Right lobe of liver (tissue), 6 donors: ENCODE results near the gene TSNAX. TPM values are rescaled to one million over a fixed set of nuclear protein-coding genes. Genes with fewer than 3 reads are reported as not detected.

Experiments
- ATAC-seq, 4 donors: fragments of 200-7000 bp; cut with Tn5 transposase; one replicate each; pipeline ENCODE4 v1.9.1; 2020; ENCODE audit warnings: mild to moderate bottlenecking in 4 of 4, moderate library complexity in 4 of 4
- DNase-seq, 3 donors: peaks; one replicate each; pipeline ENCODE4 v3.0.0-alpha.2; 2020
- H3K27ac ChIP-seq, 3 donors: fragments of 200-600 bp; one replicate each; pipeline ENCODE4 v1.8.0; 2022
- H3K27me3 ChIP-seq, 2 donors: fragments of 200-600 bp; one replicate each; pipeline ENCODE4 v1.8.0; 2022
- H3K36me3 ChIP-seq, 4 donors: fragments of 200-600 bp; sonication (generic) in 1 of 4; one replicate each; pipeline versions ENCODE4 v1.5.1 to v1.8.0; 2017 to 2022; ENCODE audit warnings: control low read depth in 1 of 4
- H3K4me1 ChIP-seq, 4 donors: fragments of 200-600 bp; sonication (generic) in 1 of 4; one replicate each; pipeline versions ENCODE4 v1.5.1 to v1.8.0; 2017 to 2022; ENCODE audit warnings: control low read depth in 1 of 4
- H3K4me3 ChIP-seq, 3 donors: fragments of 200-600 bp; one replicate each; pipeline ENCODE4 v1.8.0; 2022
- H3K9me3 ChIP-seq, 4 donors: fragments of 200-600 bp; sonication (generic) in 1 of 4; one replicate each; pipeline versions ENCODE4 v1.5.1 to v1.8.0; 2017 to 2022; ENCODE audit warnings: control low read depth in 1 of 4
- POLR2A ChIP-seq: fragments of 450-650 bp; IDR thresholded peaks from one replicate; pipeline ENCODE4 v1.6.1; 2017; ENCODE audit warnings: antibody characterized with exemption, mild to moderate bottlenecking
- WGBS: methylation state at CpG from one replicate; pipeline ENCODE4 v1.1.6; 2018; ENCODE audit warnings: low coverage, low lambda C conversion rate; ENCODE audit not compliant: insufficient coverage; ENCODE audit errors: missing lambda C conversion rate; 5-methylcytosine and 5-hydroxymethylcytosine counted together
- intact Hi-C, 2 donors: fragments of 100-400 bp; cut with DNase I; formaldehyde crosslinking; loops; one replicate each; pipeline versions ENCODE4 v1.11.2 to v1.14.1; 2022
- total RNA-seq, 6 experiments: library from RNA; depleted of rRNA in 2 of 6; stranded (reverse); fragments of >200 nt in 2 of 6; fragmentation: NEBNext Ultra II Directional in 3 of 6; extraction: Animal tissue kit (Norgen Biotek cat#: 25700) in 3 of 6; gene quantifications; one replicate each; pipeline versions ENCODE4 v1.1.0 to v1.2.4, GENCODE V29; 2016 to 2023
- TF ChIP-seq, protein P1 (sequence below), 4 donors: fragments of 200-600 bp in 3 of 4; fragments of 450-650 bp in 1 of 4; IDR thresholded peaks; one replicate each; pipeline versions ENCODE4 v1.5.1 to v1.8.0; 2016 to 2022; ENCODE audit warnings: antibody characterized with exemption in 4 of 4, mild to moderate bottlenecking in 2 of 4
- donor health status: DM: no; HTN: yes; CAD: no.
- donor health status: DM: no; HTN: no; CAD: no.
- donor health status: DM: no; HTN: no; CAD: no.
- donor health status: DM: no; HTN: yes; CAD: no.
- donor health status: DM: no; HTN: yes; CAD: no.

Gene TSNAX
- total RNA-seq, 6 experiments from 2014 or later = 11.5 to 18.6 (median 13.6) TPM

DNA sequence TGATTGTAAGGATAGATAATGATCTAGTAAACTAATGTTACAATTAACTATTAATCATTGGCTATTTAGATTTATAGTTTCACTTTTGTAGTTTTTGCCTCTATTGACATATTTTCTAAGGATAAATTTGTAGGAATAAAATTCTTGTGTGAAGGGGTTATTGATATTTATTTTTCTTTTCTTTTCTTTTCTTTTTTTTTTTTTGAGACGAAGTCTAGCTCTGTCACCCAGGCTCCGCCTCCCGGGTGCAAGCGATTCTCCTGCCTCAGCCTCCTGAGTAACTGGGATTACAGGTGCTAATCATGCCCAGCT is 74.2 kb downstream of the TSNAX start:
- intact Hi-C loops = no loop called here

DNA sequence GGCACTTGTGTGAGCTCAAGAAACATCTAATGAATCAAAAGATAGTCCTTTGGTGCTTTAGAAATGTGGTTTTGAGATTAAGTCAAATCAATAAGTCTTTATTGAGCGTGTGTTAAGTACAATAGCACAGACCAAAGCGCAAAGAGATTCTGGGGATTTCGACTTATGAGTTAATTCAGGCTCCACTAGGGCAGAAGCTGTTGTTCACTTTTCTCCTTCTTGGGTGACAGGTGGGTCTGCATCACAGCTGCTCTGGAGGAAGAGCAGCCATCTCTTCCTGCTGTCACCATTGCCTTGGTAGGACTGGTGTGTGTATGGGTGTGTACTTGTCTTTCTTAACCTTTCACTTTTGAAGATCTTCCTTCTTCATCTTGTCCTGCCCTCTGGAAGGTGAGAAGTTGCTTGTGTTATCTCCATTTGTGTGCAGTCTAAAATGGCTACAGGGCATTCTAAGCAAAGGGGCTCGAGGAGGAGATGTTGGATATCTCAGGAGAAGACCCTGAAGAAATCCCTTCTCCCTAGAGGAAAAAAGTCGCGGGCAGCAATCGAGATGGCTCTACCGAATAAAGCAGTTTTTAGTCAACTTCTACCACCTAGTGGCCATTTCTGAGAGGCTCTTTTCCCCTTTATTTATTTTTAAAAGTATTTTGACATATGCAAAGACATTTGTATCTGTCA is 75.3 kb downstream of the TSNAX start:
- TF ChIP-seq, protein P1, sequence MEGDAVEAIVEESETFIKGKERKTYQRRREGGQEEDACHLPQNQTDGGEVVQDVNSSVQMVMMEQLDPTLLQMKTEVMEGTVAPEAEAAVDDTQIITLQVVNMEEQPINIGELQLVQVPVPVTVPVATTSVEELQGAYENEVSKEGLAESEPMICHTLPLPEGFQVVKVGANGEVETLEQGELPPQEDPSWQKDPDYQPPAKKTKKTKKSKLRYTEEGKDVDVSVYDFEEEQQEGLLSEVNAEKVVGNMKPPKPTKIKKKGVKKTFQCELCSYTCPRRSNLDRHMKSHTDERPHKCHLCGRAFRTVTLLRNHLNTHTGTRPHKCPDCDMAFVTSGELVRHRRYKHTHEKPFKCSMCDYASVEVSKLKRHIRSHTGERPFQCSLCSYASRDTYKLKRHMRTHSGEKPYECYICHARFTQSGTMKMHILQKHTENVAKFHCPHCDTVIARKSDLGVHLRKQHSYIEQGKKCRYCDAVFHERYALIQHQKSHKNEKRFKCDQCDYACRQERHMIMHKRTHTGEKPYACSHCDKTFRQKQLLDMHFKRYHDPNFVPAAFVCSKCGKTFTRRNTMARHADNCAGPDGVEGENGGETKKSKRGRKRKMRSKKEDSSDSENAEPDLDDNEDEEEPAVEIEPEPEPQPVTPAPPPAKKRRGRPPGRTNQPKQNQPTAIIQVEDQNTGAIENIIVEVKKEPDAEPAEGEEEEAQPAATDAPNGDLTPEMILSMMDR (IDR thresholded peaks at IDR 0.05) = peak; percentile 70 to 83 (median 78)
- no peak for TF ChIP-seq POLR2A
- intact Hi-C loops = no loop called here
- Histone ChIP-seq H3K27ac (no peak overlapping the region), H3K36me3 (no peaks in the 10 kb centered on the region), H3K4me3 (peak overlapping the region; percentile 47 to 55 (median 49)), H3K27me3 (no peaks in the 10 kb centered on the region), H3K9me3 (no peaks in the 10 kb centered on the region), H3K4me1 (no peaks in the 10 kb centered on the region)
- DNase-seq = no peak
- peak; percentile 87 to 93 (median 90) for ATAC-seq
- 16% methylated on average over 8 of the region's 8 CpGs for WGBS

More for the DNA sequence above, 74.2 kb downstream of the TSNAX start:
- no peak for ATAC-seq
- Histone ChIP-seq H3K36me3 (no peaks in the 10 kb centered on the region), H3K27me3 (no peaks in the 10 kb centered on the region), H3K27ac (no peak overlapping the region), H3K4me3 (no peak overlapping the region), H3K9me3 (no peaks in the 10 kb centered on the region), H3K4me1 (no peaks in the 10 kb centered on the region)
- no peak for DNase-seq
- TF ChIP-seq, protein P1 (IDR thresholded peaks at IDR 0.05) = no peak
- TF ChIP-seq POLR2A = no peak
- 81% methylated on average over 4 of the region's 4 CpGs for WGBS

GRCh38 chr1:231604276-231604621 is 75.8 kb downstream of the TSNAX start:
- Histone ChIP-seq H3K4me3 (no peak overlapping the region), H3K27me3 (no peaks in the 10 kb centered on the region), H3K4me1 (no peaks in the 10 kb centered on the region), H3K36me3 (no peaks in the 10 kb centered on the region), H3K27ac (no peak overlapping the region), H3K9me3 (no peaks in the 10 kb centered on the region)
- TF ChIP-seq, protein P1 (IDR thresholded peaks at IDR 0.05) = no peak
- no peak for TF ChIP-seq POLR2A
- 45% methylated on average over 2 of the region's 2 CpGs for WGBS
- intact Hi-C loops = no loop called here
- ATAC-seq (no peak), DNase-seq (no peak)

DNA sequence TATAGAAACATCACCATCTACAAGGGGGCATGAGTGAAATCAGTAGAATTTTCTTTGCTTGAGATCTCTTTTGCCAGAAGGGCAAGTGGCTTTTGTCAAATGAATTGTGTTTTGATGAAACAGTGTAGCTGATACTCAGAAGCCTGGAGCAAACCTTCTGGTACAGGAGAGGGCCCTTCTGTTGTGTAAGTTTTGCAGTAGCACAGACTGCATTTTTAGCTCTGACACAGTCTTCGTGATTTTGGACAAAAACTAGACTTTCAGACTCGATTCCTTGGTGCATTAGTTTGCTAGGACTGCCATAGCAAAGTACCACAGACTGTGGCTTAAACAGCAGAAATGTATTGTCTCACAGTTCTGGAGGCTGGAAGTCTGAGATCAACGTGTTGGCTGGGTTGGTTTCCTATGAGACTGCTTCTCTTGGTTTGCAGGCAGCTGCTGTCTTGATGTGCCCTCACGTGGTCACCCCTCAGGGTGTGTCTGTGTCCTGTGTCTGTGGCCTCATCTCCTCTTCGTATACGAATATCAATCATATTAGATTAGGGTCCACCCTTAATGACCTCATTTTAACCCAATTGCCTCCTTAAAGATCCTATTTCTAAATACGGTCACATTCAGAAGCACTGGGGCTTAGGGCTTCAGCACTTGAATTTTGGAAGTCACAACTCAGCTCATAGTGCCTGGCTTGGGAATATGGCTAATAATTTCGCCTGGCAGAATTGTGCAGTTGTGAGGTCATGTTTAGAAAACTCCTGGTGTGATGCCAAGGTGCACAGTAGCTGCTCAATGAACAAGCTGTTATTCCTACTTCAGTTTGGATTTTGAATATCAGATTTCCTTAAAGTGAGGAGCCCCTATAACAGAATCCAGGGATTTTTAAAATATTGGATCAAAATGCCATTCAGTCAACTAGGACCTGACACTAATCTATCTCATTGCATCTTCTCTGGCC is 77.0 kb downstream of the TSNAX start:
- 56% methylated on average over 4 of the region's 8 CpGs for WGBS
- Histone ChIP-seq H3K4me3 (no peak overlapping the region), H3K4me1 (no peaks in the 10 kb centered on the region), H3K36me3 (no peaks in the 10 kb centered on the region), H3K27me3 (no peaks in the 10 kb centered on the region), H3K27ac (no peak overlapping the region), H3K9me3 (no peaks in the 10 kb centered on the region)
- ATAC-seq (no peak), DNase-seq (no peak)
- intact Hi-C loops = no loop called here
- TF ChIP-seq POLR2A = no peak
- TF ChIP-seq, protein P1 (IDR thresholded peaks at IDR 0.05) = no peak
